HS-27A (cell line): ENCODE results near the gene CNNM4.
"Not testable (repeated sequence)": the region's sequence is repeated elsewhere in the genome, so short reads cannot be mapped to it uniquely, and the experiment has no call there.

Experiments used
- DNase-seq: peaks from one replicate; pipeline ENCODE4 v3.0.0-alpha.2; 2012; ENCODE audit warnings: low read depth, missing footprints

The CNNM4 gene

GRCh38 chr2:96792772-96793749 lies 32.4 kb downstream of the CNNM4 start:
- no peak for DNase-seq

DNA sequence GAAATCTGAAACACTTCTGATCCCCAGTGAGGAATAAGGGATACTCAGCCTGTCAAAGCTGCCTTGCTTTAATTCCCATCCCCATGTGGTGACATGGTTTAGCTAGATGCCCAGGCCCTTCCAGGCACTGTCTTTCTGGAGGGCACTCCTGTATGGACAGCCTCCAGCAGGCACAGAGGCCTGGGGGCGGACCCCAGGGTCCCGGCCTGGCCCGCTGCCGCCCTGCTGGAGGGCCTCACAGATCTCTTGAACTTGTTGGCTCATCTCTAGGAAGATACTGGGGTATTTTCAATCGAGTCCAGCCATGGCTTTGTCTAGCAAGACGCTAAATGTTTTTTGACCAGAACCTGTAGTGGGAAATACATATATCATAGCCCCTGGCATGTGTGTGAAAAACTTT lies 34.4 kb downstream of the CNNM4 start:
- DNase-seq: no peak

GRCh38 chr2:96796497-96796896 lies 35.8 kb downstream of the CNNM4 start:
- not testable (repeated sequence) for DNase-seq

DNA sequence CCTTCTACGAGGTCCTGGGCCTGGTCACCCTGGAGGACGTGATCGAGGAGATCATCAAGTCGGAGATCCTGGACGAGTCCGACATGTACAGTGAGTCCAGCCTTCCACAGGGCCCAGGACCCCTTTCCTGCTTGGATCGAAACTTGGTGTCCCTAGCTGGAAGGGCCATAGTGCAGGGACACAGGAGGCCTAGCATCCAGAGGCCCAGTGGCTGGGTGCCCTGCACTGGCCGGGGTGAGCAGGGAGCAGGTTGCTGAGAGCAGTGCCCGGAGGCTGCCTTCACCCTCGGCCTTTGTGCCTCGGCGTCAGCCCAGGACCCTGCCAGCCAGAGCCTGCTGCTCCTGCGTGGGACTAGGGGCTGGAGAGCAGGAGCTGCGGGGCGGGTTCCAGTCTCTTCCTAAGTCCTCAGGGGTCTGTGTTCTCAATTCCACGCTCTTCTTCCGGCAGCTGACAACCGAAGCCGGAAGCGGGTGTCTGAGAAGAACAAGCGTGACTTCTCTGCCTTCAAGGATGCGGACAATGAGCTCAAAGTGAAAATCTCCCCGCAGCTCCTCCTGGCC lies 36.4 kb downstream of the CNNM4 start:
- no peak for DNase-seq

DNA sequence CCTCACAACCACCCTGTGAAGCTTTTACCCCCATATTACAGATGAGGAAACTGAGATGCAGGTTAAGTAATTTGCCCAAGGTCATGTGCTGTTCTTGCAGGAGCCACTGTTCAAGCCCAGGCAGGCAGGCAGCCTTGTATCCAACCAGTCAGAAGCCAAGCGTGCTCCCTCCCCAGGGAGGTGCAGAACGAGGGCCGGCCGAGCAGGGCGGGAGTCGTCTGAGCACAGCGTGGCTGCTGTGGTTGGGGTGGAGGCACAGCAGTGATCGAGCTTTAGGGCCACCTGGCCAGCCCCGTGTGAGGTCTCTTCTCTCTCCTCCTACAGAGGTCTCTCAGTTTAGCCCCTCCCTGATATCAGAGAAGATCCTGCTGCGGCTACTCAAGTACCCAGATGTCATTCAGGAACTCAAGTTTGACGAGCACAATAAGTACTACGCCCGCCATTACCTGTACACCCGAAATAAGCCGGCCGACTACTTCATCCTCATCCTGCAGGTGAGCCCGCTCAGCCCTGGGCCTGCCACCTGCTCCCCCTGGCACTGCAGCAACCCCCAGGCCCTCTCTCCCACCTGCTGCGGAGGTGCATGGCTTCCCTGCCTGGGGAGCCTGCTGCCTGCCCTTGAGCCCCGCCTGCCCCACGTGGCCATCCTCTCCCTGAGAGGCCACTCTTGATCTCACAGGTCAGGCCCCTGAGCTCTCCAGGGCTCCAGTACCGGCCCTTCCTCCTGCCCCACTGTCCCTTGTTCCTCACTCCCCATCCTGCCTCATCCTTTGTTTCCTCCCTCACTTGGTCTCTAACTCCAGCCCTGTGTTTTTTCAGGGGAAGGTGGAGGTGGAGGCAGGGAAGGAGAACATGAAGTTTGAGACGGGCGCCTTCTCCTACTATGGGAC lies 38.3 kb downstream of the CNNM4 start:
- no peak for DNase-seq

GRCh38 chr2:96799623-96799935 lies 38.9 kb downstream of the CNNM4 start:
- DNase-seq: no peak

DNA sequence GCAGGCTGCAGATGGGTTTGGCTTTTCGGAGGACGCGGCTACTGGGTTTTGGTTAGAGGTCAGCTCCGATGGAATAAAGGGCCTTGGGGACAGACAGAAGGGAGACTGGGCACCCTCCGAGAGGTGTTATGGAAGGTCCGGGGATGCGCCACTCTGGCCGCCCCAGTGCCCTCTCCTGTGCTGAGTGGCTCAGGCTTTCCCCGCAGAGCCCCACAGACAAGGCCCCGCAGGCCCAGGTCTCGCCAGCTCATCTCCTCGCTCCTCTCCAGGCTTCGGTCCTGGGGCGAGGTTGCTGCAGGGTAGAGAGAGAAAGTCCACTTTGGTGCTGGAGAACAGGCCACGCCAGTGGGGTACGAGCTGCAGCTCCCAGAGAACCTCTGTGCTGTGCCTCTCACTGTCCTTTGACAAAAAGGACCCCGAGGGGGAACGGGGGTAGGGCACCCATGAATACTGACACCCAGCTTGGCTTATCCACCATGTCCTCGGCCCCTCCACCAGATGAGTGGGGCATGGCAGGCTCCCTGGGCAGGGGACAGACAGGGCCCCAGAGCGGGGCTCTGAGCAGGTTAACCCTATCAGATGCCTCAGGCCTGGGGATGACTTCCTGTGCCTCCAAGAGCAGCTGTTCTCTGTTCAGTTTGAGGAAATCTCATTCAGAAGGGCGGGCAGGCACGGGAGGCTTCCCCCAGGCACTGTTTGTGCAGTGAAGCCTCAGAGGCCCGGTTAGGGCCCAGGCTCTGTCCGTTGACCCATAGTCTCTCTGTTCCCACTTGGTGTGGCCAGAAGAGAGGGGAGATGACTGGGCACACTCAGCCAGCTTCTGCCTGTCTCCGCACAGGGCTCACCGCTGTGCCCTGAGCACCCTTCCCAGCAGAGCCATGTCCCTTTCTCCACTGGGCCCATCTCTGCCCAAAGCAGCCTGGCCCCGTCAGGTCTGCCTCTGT lies 39.6 kb downstream of the CNNM4 start:
- no peak for DNase-seq

DNA sequence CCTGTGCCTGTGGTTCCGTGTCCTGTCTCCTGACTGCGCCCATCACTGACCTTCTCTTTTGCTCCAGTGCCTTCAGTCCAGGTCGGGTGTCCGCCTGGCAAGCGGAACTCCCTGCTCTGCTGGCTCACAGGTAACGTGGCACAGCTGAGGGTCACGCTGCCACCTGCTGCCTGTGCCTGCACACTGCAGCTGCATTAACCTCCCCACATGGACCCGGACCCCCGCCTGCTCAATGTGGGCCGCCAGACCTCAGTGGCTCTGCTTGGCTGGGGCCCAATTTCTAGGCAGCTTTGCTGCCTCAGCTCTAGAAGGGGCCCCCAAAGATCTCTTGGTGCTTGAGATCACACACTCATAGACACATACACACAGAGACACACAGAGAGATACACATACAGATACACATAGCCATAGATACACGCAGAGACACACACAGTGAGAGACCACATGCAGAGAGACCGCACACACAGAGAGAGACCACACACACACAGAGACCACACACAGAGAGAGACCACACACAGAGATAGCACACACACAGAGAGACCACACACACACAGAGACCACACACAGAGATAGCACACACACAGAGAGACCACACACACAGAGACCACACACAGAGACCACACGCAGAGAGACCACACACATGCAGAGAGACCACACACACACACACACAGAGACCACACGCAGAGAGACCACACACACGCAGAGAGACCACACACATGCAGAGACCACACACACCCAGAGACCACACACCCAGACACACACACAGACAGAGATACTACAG lies 40.5 kb downstream of the CNNM4 start:
- no peak for DNase-seq

GRCh38 chr2:96801786-96802595 lies 41.3 kb downstream of the CNNM4 start:
- no peak for DNase-seq

- DNase-seq: no peak
Observed at GRCh38 chr2:96802721-96803120, 42.0 kb downstream of the CNNM4 start.

DNA sequence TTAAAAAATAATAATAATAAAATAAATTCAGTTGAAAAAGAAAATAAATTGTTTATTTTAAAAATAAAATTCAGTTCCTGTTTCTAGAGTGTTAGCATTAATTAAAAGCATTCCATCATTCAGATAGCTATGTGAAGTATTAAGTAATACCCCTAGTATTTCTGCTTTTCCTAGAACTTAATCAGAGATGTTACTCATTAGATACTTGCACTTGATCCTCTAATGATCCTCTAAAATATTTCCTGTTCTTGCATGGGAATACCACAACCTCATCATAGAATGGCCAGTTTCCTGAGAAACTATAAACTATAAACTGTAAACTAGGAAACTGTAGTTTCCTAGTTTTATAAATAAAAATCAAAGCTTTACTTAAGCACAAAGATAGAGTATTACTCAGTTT lies 44.3 kb downstream of the CNNM4 start:
- no peak for DNase-seq

GRCh38 chr2:96805946-96806345 lies 45.2 kb downstream of the CNNM4 start:
- not testable (repeated sequence) for DNase-seq

GRCh38 chr2:96806468-96807126 lies 45.9 kb downstream of the CNNM4 start:
- DNase-seq: no peak

GRCh38 chr2:96807127-96807471 lies 46.4 kb downstream of the CNNM4 start:
- DNase-seq: no peak

DNA sequence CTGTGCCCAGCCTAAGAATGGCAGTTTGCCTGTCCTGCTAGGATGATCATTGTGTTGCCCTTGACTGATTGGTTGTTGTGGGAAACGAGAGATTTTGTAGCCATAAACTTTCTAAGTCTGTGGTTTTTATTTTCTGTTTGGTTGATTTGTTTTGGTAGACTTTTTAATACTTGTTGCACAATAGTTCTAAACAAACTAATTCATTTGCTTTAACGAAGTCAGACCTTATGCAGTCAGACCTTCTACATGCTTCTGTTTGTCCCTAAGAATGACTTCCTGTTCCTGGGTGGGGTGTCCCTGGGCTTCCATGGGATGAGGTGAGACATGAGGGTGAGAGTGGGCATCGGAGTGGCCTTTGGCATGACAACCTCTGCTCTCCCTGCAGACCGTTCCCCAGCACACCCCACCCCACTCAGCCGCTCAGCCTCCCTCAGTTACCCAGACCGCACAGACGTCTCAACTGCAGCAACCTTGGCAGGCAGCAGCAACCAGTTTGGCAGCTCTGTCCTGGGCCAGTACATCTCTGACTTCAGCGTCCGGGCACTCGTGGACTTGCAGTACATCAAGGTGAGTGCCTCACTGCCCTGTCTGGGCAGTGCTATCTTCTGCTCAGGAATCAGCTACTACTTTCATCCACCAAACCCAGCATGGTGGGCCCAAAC lies 47.6 kb downstream of the CNNM4 start:
- no peak for DNase-seq

DNA sequence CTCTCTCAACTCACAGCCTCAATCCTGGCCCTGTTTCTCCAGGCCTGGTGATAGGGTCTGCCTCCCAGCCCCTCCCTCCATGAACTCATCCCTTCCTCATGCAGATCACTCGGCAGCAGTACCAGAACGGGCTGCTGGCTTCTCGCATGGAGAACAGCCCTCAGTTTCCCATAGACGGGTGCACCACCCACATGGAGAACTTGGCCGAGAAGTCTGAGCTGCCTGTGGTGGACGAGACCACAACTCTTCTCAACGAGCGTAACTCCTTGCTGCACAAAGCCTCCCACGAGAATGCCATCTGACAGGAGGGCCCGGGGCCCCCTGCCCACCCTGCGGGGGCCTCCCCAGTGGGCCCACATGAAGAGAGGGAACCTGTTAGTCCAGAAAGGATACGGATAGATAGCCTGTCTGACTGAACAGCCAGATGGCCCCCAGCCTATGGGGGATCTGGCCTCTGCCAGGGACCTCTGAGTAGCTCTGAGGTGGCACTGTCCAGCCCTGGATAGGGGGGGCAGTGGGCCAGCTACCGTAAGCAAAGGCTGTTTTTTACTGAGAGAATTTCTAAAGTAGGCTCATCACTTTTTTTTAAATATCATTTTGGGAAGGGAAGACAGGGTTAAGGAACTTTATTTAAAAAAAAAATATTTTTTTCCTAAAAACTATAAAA lies 48.6 kb downstream of the CNNM4 start:
- DNase-seq: no peak

- DNase-seq: no peak
Observed at GRCh38 chr2:96809951-96810782, 49.5 kb downstream of the CNNM4 start.
